ENCODE measurements around the gene SPRED2.

Gene SPRED2

DNA sequence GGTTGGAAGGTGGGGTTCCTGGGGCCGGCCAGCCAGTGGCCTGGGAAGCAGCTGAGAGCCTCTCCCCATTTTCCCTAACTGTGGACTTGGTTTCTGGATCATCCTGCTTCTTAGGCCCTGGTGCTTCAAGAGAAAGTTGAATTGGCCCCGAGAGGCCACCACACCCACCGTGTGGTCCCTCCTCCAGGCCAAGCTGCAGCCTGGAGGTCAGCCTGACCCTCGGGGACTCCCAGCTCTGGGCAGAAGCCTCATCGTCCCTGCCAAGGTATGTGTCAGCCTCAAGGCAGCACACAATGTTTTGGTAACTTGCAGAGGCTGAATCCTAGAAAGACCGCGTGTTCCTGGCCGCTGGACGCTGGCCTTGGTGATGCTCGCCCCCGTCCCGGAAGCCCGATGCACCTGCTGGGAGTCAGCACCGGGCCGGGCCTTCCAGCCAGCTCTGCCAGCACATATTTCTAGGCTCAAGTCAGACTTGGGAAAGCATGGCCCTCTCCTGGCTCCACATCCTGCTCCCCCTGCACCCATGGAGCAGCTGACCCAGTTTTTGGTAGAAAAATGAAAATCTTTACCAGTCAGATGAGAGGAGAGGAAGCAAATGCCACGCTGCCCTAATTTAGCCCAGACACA, 132.2 kb downstream of the SPRED2 start:
- no peak for DNase-seq

DNA sequence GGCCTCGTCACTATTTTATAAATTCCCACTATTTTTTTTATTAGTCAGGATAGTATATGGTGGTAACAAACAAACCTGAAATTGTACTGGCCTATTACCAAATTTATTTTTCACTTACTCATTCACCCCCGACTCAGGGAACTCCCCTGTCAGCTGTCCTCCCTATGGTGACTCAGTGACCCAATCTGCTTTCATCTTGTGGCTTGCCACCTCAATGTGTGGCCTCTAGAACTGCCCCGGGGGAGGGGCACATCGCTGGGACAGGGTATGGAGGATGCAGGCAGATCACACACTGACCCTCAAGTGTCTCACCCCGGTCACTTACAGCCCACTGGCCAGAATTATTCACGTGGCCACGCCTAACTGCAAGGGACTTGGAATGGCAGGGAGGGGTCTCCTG, 133.2 kb downstream of the SPRED2 start:
- no peak for DNase-seq

DNA sequence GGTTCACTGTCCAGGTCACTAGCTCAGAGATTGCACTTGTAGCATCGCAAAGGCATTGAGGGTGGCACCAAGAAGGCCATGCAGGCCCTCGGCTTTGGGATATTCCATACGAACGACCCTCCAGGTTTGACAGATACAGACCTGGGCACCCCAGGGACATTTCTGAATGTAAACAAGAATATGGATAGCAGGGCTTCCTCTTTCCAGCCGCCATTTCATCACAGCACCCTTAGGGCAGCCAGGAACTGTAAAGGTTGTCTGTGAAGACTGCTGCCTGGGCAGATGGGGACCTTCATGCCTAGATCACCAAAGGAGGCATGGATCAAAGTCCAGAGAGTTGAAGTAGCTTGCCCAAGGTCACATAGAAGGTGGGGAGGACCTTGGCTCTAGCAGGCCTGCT, 134.3 kb downstream of the SPRED2 start:
- no peak for DNase-seq

DNA sequence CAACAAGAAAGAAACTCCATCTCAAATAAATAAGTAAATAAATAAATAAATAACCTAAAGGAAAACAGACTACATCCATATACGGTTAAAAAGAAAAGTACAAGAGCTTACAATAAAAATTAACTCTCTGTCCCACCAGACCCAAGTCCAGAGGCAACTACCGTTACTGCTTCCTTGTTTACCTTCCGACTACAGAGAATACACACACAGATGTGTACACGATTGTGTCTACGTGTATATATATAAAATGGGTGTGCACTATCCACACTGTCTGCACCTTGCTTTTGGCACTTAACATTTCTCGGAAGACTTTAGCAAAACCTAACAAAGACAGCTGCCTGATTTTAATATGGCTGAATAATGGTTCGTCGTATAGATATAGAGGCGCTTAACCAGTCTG, 134.9 kb downstream of the SPRED2 start:
- no peak for DNase-seq

DNA sequence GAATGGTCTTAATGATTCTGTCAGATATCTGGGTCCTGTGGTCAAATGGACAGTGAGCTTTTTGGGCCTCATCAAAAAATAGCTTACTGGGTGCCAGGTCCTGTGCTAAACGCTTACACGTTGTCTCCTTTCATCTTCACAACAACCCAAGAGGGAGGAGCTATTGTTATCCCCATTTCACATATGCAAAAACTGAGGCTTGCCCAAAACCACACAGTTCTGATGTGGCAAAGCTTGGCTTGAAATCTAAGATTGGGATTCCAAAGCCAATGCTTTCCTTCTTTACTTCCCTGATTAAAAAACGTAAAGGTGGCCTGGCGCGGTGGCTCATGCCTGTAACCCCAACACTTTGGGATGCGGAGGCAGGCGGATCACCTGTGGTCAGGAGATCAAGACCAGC, 135.4 kb downstream of the SPRED2 start:
- DNase-seq, result no peak

DNA sequence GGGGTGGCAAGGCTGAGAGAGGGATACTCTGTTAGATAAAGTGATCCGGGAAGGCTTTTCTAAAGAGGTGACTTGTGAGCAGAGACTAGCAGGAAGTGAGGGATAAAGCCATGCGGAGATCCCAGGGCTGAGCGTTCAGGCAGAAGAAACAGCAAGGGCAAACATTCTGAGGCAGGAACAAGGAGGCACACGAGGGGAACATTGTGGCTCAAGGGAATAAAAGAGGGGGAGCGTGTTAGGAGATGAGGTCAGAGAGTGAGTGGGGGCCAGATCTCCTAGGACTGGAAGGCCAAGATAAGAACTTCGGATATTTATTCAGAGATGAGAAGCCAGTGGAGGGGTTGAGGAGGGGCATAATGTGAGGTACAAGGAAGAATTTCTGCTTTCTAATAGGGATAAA, 137.7 kb downstream of the SPRED2 start:
- DNase-seq, result no peak

DNA sequence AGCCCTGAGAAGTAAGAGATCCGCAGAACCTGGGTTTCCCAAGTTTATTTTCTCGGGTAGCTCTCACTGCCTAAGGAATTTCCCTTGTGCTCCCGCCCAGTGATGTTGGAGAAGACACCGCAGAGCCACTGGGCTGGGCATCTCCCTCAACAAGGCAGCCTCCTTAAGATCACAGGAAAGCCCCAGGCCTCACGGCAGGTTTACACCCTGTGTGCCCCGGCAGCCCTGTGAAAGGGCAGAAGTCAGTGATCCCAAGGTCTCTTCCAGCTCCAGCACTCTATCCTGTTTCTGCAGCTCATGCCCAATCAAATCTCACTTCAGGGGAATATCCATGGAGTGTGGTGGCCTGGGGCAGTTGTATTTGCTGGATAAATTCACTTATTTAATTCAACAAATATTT, 138.3 kb downstream of the SPRED2 start:
- DNase-seq, result no peak

DNA sequence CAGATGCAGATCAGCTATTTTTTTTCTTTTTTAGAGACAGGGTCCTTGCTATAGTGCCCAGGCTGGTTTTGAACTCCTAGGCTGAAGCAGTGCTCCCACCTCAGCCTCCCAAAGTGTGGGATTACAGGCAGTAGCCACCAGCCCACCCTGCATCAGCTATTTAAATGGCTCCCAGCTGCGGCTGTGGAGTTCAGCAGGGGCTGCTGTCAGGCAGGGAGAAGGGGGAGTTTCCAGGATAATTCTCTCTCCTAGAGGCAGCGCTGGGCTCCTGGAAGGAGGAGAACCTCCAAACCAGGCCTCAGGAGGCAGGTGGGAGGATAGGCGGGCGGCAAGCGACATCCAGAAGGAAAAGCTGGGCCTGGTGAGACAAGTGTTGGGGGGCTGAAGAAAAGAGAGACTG, 139.0 kb downstream of the SPRED2 start:
- DNase-seq, result no peak

DNA sequence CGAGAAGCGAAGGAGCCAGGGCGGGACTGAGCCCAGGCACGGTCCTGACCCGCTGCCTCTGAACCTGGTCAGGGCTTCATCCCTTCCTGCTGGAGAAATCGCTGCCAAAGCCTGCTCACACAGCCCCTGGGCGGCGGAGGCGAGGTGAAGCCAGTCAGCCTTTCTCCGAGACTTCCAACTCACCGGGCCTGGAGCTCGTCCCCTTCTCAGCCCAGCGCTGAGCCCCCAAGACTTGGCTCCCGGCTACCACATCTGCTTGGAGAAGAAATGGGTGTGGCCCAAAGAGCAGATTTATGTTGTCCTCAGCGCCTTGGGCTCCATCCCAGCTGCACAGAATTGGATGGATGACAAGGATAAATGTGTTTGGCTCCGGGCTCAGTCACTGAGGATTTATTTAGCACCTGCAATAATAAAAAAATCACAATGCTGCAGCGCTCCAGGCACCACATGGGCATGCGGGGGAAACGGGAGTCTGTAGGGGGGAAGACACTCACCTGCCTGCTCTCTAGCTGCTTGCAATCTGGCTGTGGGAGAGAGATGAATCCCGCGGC, 139.9 kb downstream of the SPRED2 start:
- no peak for DNase-seq

DNA sequence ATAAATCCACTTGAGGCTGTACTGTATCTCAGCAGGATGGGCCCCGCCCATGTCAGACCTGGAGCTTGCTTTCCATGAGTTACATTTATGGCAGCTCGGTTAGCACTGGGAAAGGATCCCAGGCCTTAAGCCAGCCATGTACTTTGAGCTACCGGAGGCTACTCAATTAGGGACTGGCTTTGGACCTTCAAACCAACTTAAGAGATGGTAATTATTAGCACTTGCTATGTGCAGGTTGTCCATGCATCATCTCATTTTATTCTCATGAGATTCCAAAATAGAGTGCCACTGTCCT, 140.3 kb downstream of the SPRED2 start:
- no peak for DNase-seq

DNA sequence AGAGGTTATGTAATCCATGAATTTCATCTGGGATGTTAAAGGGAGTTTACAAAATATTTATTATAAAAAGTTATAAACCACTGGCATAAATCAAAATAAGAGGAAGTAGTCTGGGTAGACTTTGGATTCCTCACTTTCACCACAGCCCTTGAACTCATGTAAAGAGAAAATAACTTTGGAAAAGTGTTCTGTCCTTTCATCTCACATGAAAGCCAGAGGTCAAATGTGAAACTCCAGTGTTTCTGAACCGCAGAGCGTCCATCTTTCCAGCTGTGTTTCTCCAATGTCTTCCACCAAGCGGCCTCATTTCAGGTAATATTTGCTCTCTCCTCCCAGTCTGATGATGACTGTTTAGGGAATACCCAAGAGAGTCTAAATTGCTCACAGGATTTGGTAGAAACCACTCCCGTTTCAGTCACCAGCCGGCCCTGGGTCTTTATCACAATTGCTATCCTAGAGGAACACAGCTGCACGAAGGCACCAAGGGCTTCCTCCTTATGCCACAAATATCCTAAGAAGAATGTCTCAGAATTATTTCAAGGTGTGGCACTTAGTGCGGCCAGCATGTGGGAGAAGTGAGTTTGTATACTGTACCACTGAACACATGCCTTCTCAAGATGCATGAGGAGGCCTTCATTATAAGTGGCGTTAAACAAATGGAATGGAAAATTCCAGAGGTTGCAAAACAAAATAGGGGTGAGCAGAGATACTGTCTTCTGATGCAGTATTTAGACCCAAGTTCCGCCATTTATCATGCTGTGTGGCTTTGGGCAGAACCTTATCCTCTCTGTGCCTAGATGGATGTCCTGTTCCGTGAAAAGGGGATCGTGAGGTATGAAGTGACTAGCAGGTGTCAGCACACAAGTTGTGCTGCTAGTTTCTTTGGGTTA, 140.9 kb downstream of the SPRED2 start:
- no peak for DNase-seq

DNA sequence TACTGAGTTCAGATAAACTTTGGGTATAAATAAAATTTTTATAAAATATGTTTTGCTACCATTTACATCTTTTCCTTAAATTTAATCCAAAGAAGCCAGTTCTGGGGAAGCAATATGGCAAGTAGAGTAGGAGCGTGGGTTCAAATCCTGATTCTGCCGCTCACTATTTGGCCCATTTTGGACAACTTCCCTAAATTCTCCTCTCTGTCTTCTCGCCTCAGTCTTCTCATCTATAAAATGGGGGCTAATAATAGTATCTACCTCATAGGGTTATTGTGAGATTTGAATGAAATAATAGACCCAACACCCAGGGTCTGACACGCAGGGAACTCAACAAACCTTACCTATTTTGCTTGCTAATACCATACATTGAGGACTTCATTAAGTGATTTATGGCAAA, 145.0 kb downstream of the SPRED2 start:
- no peak for DNase-seq

DNA sequence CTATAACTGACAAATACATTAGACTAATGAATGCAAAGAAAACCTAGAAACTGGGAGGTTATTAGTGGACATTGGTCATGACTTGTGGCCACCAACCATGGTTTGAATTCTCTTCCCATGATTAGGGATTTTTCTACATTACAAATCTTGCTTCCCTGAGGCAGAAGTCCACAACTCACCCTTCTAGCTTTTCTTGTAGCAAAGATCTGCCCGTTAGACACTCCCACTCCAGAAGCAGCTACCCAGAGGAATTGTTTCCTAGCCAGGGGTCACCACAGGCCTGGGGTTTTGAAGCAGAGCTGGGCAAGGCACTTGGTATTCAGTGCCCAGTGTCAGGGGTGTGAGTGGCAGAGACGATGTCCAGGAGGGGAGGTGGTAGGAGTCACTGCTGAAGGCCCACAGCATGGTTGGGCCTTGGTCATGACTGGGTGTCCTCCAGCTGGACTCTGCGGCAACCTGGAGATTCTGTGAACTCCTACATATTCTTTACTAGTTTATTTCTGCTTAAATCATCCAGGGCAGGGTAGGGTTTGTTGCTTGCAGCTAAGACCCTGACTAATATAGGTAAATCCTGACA, 149.8 kb downstream of the SPRED2 start:
- no peak for DNase-seq

DNA sequence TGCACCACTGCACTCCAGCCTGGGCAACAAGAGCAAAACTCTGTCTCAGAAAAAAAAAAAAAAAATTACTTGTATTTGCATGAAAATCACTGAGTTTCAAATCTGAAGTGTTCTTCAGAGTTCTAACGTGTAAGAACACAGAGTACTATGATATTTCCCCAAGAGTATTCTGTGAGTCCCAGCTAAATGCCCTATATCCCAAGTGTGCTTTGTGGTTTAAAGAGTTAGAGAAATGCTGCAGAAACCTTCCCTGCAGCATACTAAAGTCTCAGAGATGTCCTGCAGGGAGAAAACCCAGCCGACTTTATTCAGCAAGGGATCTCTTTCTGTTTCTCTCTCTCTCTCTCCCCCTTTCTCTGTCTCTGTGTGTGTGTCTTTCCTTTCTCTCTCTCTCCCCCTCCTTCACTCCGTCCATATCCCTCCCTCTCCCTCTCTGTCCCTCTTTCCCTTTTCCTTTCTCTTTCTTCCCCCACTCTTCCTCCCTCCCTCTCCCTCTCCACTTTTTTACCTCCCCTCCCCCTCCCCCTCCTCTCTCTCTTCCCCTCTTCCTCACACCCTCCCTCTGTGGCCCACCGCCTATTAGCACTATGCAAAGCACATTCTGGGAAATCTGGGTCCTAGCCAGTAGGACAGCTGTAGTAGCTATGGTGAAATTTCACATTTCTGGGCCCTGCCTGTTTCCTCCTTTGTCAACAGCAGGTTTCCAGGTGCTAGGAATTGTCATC, 150.6 kb downstream of the SPRED2 start:
- DNase-seq, result no peak

DNA sequence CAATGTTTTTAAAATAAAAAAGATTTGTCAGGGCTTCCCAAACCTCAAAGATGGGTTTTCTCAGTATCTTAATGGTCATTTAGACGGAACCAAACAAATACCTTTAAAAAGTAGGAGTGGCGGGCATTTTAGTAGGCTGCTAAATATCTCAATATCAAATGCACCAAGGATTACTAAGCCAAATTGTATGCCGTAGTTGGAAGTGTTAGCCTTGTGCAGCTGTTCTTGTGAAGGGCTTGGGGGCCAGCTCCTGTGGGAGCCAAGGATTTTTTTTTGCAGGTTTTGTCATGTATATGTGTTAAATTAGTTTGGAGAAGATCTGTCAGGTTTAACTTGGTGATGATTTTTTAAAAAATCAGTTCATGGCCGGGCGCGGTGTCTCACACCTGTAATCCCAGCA, 152.6 kb downstream of the SPRED2 start:
- DNase-seq, result no peak

DNA sequence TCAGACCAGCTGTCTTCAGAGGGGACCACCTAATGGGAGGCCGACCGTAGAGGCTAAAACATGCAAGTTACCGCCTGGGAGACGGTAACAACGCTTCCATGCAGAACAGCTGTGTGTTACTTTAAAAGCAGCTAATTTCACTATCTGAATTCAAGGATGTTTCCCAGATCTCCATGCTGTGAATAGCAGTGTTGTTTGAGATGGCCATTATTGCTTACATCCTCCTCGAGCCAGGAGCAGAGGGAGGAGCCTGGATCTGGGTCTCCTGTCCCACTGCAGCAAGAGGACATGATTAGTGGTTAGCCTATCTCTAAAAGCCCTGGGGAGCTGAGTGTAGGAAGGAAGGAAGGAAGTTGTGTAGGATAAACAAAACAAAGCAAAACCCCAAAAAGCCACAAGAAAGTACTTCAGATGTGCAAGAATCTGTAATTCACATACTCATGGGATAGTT, 153.8 kb downstream of the SPRED2 start:
- DNase-seq, result no peak

DNA sequence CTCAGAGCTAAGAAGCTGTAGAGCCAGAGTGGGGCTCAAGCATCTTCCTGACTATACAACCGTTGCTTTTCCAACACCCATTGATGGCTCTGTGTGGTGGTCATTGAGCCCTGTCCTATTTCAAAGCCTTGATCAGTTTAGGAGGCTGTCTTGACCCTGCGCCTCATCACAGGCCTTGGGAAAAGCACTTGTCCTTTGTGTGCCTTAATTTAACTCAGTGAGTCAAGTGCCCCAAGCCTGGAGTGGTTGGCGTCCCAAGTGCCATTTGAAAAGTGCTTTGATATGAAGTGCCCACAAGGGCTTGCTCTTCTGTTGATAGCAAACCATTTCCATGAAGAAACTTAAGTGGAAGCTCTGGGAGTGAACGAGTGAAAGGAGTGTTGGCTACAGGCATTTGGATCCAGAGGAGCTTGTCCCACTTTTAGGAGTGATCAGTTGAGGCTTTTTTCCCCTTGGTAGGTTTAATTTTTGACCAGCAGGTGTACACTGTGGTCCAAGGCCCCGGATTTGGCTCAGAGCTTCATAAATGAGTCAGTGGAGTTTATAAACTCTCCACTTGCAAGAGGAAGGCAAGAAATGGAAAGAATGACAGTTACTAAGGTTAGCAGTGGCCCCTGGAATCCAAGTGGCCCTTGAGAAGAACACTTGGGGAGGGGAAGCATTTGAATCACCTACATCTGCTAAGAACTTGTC, 154.5 kb downstream of the SPRED2 start:
- DNase-seq, result no peak

DNA sequence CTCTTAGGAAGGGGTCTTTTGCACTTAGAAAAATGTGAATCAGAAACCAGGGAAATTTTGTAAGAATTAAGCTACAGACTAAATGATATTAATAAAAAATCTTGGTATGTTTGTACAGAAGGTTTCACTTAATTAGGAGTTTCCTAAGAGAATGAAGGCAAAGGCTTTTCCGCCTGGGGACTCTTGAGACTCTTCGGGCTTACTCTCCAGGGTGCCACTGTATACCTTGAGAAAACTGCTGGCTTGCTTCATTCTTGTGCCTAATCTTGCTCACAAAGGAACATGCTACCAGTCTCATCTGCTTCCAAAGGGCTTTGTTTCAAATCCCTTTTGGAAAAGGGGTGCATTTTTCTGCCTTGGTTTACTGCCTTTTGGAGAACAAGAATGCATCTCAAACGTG, 155.3 kb downstream of the SPRED2 start:
- no peak for DNase-seq

DNA sequence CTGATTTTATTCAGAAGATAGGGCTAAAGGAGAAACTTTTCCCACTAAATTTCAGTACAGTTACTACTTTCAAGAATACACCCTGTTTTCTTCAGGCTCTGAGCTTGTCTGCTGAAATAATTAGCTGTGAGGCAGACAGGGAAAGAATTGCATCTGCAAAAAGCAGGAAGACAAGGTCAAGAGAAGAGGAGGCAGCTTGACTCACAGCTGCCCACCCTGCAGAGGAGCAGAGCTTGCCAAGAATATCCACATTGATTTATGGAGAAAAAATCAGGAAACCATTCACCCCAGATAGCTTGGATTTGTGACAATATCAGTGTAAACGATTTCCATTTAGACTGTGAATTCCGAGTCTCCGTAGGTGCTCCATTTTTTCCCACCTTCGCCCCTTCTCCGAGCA, 155.8 kb downstream of the SPRED2 start:
- DNase-seq, result no peak

DNA sequence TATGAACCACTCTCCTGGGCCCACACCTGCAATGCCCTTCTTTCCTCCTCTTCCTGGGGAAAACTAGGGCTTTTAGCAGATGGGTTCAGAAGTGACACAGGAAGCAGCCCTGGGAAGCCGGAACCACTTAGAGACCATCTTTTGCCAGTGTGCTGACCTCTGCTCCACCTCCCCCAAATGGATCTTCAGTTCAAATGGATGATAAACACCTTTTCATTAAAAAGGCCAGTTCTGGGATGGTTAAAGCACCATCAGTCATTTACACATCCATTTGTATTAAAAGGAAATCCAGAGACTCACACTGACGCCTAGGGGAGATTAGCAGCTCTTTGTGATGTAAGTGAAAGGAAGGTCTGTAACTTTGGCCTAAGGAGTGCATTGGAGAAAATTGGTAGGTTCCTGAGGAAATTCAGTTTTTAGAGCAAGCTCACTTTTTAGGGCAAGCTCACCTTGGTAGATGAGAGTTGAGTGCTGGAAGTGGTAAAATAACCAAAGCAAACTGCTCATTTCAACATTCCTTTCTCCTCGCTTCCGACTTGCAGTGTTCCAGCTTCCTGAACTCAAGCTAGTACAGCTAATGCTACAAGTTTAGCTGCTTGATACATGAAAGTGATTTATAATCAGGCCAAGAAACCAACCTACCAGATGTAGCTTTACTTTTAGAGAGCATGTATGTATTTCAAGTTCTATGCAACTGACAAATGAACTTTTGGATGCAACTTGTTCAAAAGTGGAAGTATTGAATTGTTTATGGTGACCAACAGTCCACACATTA, 157.1 kb downstream of the SPRED2 start:
- DNase-seq, result no peak

DNA sequence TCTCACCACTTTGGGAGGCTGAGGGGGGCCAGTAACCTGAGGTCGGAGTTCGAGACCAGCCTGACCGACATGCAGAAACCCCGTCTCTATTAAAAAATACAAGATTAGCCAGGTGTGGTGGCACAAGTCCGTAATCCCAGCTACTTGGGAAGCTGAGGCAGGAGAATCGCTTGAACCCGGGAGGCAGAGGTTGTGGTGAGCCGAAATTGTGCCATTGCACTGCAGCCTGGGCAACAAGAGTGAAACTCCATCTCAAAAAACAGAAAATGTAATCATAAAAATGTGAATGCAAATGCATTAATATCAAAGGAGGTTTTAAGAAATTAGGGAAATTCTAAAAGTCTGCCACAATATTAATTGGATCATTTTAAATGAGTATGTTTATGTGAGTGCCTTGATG, 159.1 kb downstream of the SPRED2 start:
- DNase-seq, result no peak

DNA sequence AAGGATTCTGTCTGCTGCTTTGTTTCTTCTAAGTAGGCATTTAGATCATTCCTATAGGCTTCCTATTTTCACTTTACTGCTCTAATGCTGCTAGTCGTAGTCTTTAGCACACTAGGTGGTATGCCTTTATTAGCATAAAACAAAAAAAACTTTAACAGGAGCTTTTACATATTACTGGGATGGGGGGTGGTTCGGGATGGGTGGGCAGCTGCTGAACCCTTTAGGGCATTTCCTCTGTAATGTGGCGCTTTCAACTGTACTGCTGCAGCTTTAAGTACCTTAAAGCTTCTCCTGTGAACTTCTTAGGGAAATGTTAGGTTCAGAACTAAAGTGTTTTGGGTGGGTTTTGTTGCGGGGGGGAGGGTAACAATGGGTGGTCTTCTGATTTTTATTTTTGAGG, 163.4 kb downstream of the SPRED2 start:
- no peak for DNase-seq
